A549 treated with RU486 at 1 μM for 4 hours (cell line): ENCODE data around the gene TRIM71. TPM values are rescaled to one million over a fixed set of nuclear protein-coding genes. Genes with fewer than 3 reads are reported as not detected.

Source experiments
- total RNA-seq: library from RNA; stranded (reverse); fragments of 200-300 nt; extraction: Qiagen RNA extraction; gene quantifications from 5 replicates; pipeline ENCODE4 v1.2.3, GENCODE V29; 2022; ENCODE audit warnings: low read depth

Gene TRIM71
- 0.02 to 0.04 TPM in 2 of 5 replicates, not detected in the others for total RNA-seq

GRCh38 chr3:32817558-32818228, at the start of gene TRIM71:
TSS of gene TRIM71 (plus strand) at chr3:32817997. CDS start at chr3:32818081, 84 bp downstream.

Other genes starting within 250 kb of the TRIM71 start
- gene DYNC1LI1, start 247.1 kb upstream of the TRIM71 start, total RNA-seq = 33.3 to 48.0 TPM (median 40.3 TPM) in 5 replicates
- gene CNOT10, start 132.8 kb upstream of the TRIM71 start, total RNA-seq = 28.3 to 32.6 TPM (median 28.8 TPM) in 5 replicates
- gene CCR4, start 133.6 kb downstream of the TRIM71 start, total RNA-seq = 0.03 to 0.11 TPM (median 0.06 TPM) in 3 of 5 replicates, not detected in the others